GM10847 (cell line): ENCODE measurements around the gene TMPRSS3.

Experiments
- POLR2A ChIP-seq: IDR thresholded peaks from 2 replicates; pipeline ENCODE4 v1.6.1; 2011; ENCODE audit not compliant: insufficient read length; ENCODE audit errors: extremely low read depth

The TMPRSS3 gene

GRCh38 chr21:42346866-42347600 is 48.8 kb downstream of the TMPRSS3 start:
- no peak for TF ChIP-seq POLR2A

GRCh38 chr21:42346441-42346840 is 49.4 kb downstream of the TMPRSS3 start:
- TF ChIP-seq POLR2A: no peak

- TF ChIP-seq POLR2A: no peak
Measured at GRCh38 chr21:42344631-42345030, 51.2 kb downstream of the TMPRSS3 start.

- no peak for TF ChIP-seq POLR2A
Measured at GRCh38 chr21:42343963-42344510, 51.8 kb downstream of the TMPRSS3 start.

- no peak for TF ChIP-seq POLR2A
Measured at GRCh38 chr21:42343556-42343955, 52.3 kb downstream of the TMPRSS3 start.

GRCh38 chr21:42343101-42343500 is 52.8 kb downstream of the TMPRSS3 start:
- TF ChIP-seq POLR2A: no peak

- no peak for TF ChIP-seq POLR2A
Measured at GRCh38 chr21:42341776-42342542, 53.9 kb downstream of the TMPRSS3 start.

- no peak for TF ChIP-seq POLR2A
Measured at GRCh38 chr21:42340187-42341050, 55.4 kb downstream of the TMPRSS3 start.

- no peak for TF ChIP-seq POLR2A
Measured at GRCh38 chr21:42338729-42339715, 56.8 kb downstream of the TMPRSS3 start.

GRCh38 chr21:42337830-42338728 is 57.8 kb downstream of the TMPRSS3 start:
- TF ChIP-seq POLR2A: no peak

- no peak for TF ChIP-seq POLR2A
Measured at GRCh38 chr21:42337276-42337675, 58.6 kb downstream of the TMPRSS3 start.

GRCh38 chr21:42336054-42336453 is 59.8 kb downstream of the TMPRSS3 start:
- TF ChIP-seq POLR2A: no peak

GRCh38 chr21:42332557-42333317 is 63.1 kb downstream of the TMPRSS3 start:
- no peak for TF ChIP-seq POLR2A

- TF ChIP-seq POLR2A: no peak
Measured at GRCh38 chr21:42331660-42332059, 64.2 kb downstream of the TMPRSS3 start.
